Prostate gland (tissue), 2 donors: Measurements from ENCODE around the gene ZNF25. TPM values are rescaled to one million over a fixed set of nuclear protein-coding genes. Genes with fewer than 3 reads are reported as not detected.
"Not testable (repeated sequence)": the region's sequence is repeated elsewhere in the genome, so short reads cannot be mapped to it uniquely, and the experiment has no call there.

ENCODE experiments used
- DNase-seq: peaks from one replicate; pipeline ENCODE4 v3.0.0-alpha.2; 2019; ENCODE audit warnings: low spot score
- H3K27ac ChIP-seq, 2 donors: fragments of 200-600 bp; sonication (generic); 2 replicates each; pipeline ENCODE4 v1.5.1; 2017 to 2019
- H3K27me3 ChIP-seq: fragments of 200-600 bp; sonication (generic); replicated peaks from 2 replicates; pipeline ENCODE4 v1.5.1; 2019; ENCODE audit not compliant: insufficient read depth
- H3K36me3 ChIP-seq, 2 donors: fragments of 200-600 bp; sonication (generic); 1 replicate in 1 of 2; 2 replicates in 1 of 2; pipeline versions ENCODE4 v1.5.1 to v1.8.1; 2017 to 2019
- H3K4me1 ChIP-seq: fragments of 200-600 bp; sonication (generic); replicated peaks from 2 replicates; pipeline ENCODE4 v1.5.1; 2019
- H3K4me3 ChIP-seq, 2 donors: fragments of 200-600 bp; sonication (generic); 2 replicates each; pipeline ENCODE4 v1.5.1; 2017 to 2019
- H3K9me3 ChIP-seq: fragments of 200-600 bp; sonication (generic); 2 replicates; pipeline ENCODE4 v1.5.1; 2017
- POLR2A ChIP-seq: fragments of 450-650 bp; IDR thresholded peaks from one replicate; pipeline ENCODE4 v1.6.1; 2016; ENCODE audit warnings: antibody characterized with exemption, mild to moderate bottlenecking
- POLR2AphosphoS5 ChIP-seq: sonication (generic); formaldehyde crosslinking; IDR thresholded peaks from one replicate; pipeline ENCODE4 v1.6.1; 2017; ENCODE audit warnings: antibody characterized with exemption
- WGBS: methylation state at CpG from one replicate; pipeline ENCODE4 v1.1.5; 2018; 5-methylcytosine and 5-hydroxymethylcytosine counted together
- intact Hi-C: fragments of 100-400 bp; cut with DNase I; formaldehyde crosslinking; loops from one replicate; pipeline ENCODE4 v1.14.2; 2022
- total RNA-seq, 2 donors: library from RNA; depleted of rRNA; stranded (reverse); fragments of >200 nt; gene quantifications; one replicate each; pipeline ENCODE4 v1.1.0, GENCODE V29; 2016
- TF ChIP-seq, protein P1 (sequence below), 4 experiments: fragments of 200-600 bp in 2 of 4; fragments of 450-650 bp in 2 of 4; sonication (generic) in 2 of 4; IDR thresholded peaks; 1 replicate in 3 of 4; 2 replicates in 1 of 4; pipeline ENCODE4 v1.5.1; 2016 to 2019; ENCODE audit warnings: antibody characterized with exemption in 4 of 4, mild to moderate bottlenecking in 2 of 4, moderate library complexity in 2 of 4

Gene ZNF25
- total RNA-seq: 10 to 100 TPM in 1 of 2 donors, 1 to 10 TPM in 1; 9.8 to 13.0 TPM

DNA sequence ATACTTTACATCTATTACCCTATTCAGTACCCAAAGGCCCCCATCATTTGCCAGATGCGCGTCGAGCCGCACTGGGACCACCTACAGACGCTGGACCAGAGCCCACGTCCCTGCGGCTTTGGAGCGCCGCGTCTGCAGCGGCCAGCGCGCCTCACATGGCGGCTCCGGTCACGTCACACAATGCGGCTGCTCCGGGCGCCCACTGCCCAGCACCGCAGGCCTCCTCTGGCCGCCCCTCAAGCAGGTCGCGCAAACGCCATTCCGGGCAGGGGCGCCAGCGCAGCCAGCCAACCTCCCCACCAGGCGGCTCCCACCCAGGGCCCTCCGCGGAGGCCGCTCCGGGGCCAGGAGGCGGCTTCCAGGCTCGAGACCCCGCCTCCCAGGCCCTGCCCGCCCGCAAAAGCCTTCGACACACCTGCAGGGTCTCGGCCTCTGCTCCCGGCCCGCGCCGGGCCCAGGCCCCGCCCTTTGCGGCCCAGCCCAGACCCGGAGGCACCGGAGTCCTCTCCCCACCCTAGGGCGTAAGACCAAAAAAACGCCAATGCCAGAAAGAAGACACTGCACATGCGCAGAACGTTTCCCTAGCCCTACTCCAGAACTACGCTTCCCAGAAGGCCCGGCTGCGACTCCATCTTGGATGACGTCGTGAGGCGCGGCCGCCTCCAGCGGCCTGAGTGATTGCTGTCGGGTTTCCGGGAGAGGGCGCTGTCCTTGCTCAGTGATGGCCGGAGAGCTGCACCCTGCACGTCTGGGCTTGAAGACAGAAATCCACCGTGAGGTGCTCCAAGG is at the start of gene ZNF25:
ZNF25 (minus strand) TSS at position 557 of the 789 bp plus-strand sequence. CDS start 4,925 bp downstream, outside the sequence.
- no peaks in the 10 kb centered on the region for H3K36me3 ChIP-seq
- no peaks in the 10 kb centered on the region for H3K27me3 ChIP-seq
- under 1% methylated on average over 58 of the region's 66 CpGs for WGBS
- H3K4me1 ChIP-seq: no peaks in the 10 kb centered on the region
- TF ChIP-seq, protein P1, sequence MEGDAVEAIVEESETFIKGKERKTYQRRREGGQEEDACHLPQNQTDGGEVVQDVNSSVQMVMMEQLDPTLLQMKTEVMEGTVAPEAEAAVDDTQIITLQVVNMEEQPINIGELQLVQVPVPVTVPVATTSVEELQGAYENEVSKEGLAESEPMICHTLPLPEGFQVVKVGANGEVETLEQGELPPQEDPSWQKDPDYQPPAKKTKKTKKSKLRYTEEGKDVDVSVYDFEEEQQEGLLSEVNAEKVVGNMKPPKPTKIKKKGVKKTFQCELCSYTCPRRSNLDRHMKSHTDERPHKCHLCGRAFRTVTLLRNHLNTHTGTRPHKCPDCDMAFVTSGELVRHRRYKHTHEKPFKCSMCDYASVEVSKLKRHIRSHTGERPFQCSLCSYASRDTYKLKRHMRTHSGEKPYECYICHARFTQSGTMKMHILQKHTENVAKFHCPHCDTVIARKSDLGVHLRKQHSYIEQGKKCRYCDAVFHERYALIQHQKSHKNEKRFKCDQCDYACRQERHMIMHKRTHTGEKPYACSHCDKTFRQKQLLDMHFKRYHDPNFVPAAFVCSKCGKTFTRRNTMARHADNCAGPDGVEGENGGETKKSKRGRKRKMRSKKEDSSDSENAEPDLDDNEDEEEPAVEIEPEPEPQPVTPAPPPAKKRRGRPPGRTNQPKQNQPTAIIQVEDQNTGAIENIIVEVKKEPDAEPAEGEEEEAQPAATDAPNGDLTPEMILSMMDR (IDR thresholded peaks at IDR 0.05): peak; percentile 82 to 98 (median 96)
- TF ChIP-seq POLR2A: peak; percentile 69
- TF ChIP-seq POLR2AphosphoS5: peak; percentile 98
- peak within 1 kb of the TSS; percentile 96 to 99 for H3K27ac ChIP-seq
- no peaks in the 10 kb centered on the region for H3K9me3 ChIP-seq
- peak; percentile 99 for DNase-seq
- intact Hi-C loops: loop anchor here (2.0 to 5.0 kb wide), 3 partner anchors 36 to 119 kb away; partner anchors contain the start of genes ZNF248, ZNF33A and ZNF37A
- peak within 1 kb of the TSS; percentile 78 to 96 for H3K4me3 ChIP-seq

DNA sequence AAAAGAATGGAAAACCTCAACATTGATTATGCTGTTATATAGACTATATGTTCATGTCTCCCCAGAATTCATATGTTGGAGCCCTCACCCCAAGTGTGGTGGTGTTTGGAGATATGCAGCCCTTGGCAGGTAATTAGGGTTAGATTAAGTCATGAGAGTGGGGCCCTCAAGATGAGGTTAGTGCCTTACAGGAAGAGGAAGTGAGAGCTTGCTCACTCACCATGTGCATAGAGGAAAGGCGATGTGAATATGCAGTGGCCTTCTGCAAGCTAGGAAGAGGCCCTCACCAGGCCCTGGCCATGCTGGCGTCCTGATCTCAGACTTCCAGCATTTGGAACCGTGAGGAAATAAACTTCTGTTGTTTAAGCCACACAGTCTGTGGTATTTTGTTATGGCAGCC is 48.8 kb upstream of the ZNF25 start:
- H3K4me1 ChIP-seq: no peaks in the 10 kb centered on the region
- WGBS: 80% methylated on average over 3 of the region's 3 CpGs

DNA sequence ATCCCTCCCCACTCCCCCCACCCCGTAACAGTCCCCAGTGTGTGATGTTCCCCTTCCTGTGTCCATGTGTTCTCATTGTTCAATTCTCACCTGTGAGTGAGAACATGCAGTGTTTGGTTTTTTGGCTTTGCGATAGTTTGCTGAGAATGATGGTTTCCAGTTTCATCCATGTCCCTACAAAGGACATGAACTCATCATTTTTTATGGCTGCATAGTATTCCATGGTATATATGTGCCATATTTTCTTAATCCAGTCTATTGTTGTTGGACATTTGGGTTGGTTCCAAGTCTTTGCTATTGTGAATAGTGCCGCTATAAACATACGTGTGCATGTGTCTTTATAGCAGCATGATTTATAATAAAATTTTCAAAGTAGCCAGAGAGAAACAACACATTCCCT is 42.7 kb upstream of the ZNF25 start:
- WGBS: 45% methylated on average over 4 of the region's 4 CpGs
- H3K4me3 ChIP-seq: not testable (repeated sequence)
- intact Hi-C loops: loop anchor here (10.0 kb wide), 1 partner anchor 76 kb away; the partner anchor contains the start of gene ZNF37A

More for the DNA sequence above, 48.8 kb upstream of the ZNF25 start:
- H3K27ac ChIP-seq: no peak overlapping the region
- intact Hi-C loops: no loop called here
- H3K27me3 ChIP-seq: no peaks in the 10 kb centered on the region
- DNase-seq: no peak
- no peak overlapping the region for H3K4me3 ChIP-seq
- no peaks in the 10 kb centered on the region for H3K36me3 ChIP-seq
- H3K9me3 ChIP-seq: no peaks in the 10 kb centered on the region
- TF ChIP-seq, protein P1 (IDR thresholded peaks at IDR 0.05): no peak
- TF ChIP-seq POLR2A (no peak), POLR2AphosphoS5 (no peak)

DNA sequence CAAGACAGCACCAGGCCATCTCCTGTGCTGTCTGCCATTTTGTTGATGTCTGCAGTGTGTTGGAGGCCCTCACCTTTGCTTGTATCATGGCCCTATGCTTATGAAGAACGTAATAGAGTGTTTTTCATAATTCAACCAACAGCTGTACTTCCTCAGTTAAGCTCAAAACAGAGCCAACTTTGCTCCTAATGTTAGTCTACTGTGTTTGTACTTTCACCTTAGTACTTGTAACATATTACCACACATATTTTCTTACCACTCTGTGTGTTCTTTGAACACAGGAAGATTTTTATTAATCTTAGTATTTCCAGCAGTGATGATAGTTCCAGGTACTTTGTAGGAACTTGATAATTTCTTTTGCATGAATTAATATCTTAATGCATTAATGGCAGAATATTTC is 39.9 kb upstream of the ZNF25 start:
- intact Hi-C loops: loop anchor here (10.0 kb wide), 1 partner anchor 78 kb away; the partner anchor contains the start of gene ZNF37A
- WGBS: 89% methylated on average over 1 of the region's 1 CpG
- no peak for TF ChIP-seq POLR2A
- TF ChIP-seq, protein P1 (IDR thresholded peaks at IDR 0.05): no peak
- TF ChIP-seq POLR2AphosphoS5: no peak
- Histone ChIP-seq H3K4me1 (no peaks in the 10 kb centered on the region), H3K36me3 (peaks cover 3 to 11% of the 10 kb centered on the region in 2 donors), H3K4me3 (no peak overlapping the region), H3K9me3 (no peaks in the 10 kb centered on the region), H3K27me3 (no peaks in the 10 kb centered on the region), H3K27ac (no peak overlapping the region)
- DNase-seq: no peak

More for the DNA sequence above, 42.7 kb upstream of the ZNF25 start:
- not testable (repeated sequence) for H3K9me3 ChIP-seq, H3K4me1 ChIP-seq, H3K27ac ChIP-seq, H3K27me3 ChIP-seq, DNase-seq
- H3K36me3 ChIP-seq: peaks cover 3 to 11% of the 10 kb centered on the region in 2 donors

DNA sequence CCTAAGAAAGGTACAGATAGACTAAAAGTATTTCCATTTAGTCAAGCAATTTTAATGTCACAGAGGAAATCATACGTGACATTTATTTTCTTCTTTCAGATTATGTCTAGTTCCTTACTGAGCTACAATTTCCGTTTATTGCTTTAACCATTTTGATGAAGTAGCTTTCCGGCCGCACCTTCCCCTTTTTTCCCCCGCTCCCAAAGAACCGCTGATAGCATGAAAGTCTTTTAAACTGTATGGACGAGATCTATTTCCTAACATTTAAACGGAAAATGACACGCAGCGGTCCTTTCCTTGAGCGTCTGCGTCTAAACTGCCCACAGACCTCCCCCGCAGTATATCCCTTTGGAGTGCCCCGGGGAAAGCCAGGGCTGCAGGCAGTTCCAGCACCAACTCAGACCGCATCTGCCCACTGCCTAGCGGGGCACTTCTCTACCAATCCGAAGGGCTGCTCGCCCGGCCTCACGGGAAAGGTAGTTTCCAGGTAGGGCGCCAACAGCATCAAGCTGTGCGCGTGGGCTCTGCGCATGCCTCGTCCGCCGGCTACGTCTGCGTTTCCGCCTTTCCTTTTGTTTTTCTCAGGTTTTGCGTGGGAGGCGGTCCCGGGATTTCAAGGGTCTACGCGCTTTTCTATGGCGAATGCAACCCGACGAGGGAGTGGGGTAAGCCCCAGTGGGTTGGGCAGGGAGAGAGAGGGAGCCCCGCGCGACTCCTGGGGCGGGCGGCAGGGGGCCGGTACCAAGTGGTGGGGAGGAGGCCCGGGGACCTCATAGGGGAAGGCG is 33.9 kb upstream of the ZNF25 start, which contains the start of gene ZNF33A:
ZNF33A (plus strand) TSS at position 557 of the 785 bp plus-strand sequence. CDS start 1,667 bp downstream, outside the sequence.
- DNase-seq: peak; percentile 95
- Histone ChIP-seq H3K4me1 (no peaks in the 10 kb centered on the region), H3K36me3 (no peaks in the 10 kb centered on the region), H3K27me3 (no peaks in the 10 kb centered on the region), H3K9me3 (no peaks in the 10 kb centered on the region), H3K4me3 (peak within 1 kb of the TSS; percentile 90), H3K27ac (peak within 1 kb of the TSS; percentile 99 to 100)
- TF ChIP-seq, protein P1 (IDR thresholded peaks at IDR 0.05): peak in 1 of 4 experiments; percentile 13
- TF ChIP-seq POLR2A: peak; percentile 52
- peak; percentile 87 for TF ChIP-seq POLR2AphosphoS5
- WGBS: under 1% methylated on average over 46 of the region's 46 CpGs
- intact Hi-C loops: loop anchor here (1.0 to 10.0 kb wide), 3 partner anchors 33 to 153 kb away; partner anchors contain the start of genes ZNF248, ZNF25 and ZNF37A
